VCaP (cell line): ENCODE measurements around the gene AVPI1.
"Not testable (repeated sequence)": the region's sequence is repeated elsewhere in the genome, so short reads cannot be mapped to it uniquely, and the experiment has no call there.

ENCODE experiments used
- H3K27ac ChIP-seq: fragments of 450-650 bp; 2 replicates; pipeline ENCODE4 v1.5.1; 2017
- CTCF ChIP-seq: fragments of 450-650 bp; conservative IDR thresholded peaks from 2 replicates; pipeline ENCODE4 v1.5.1; 2017; ENCODE audit warnings: mild to moderate bottlenecking, moderate library complexity

AVPI1 gene

GRCh38 chr10:97701438-97702069 is 14.5 kb upstream of the AVPI1 start:
- H3K27ac ChIP-seq: no peak overlapping the region
- TF ChIP-seq CTCF: peak; percentile 87

GRCh38 chr10:97698072-97698655 is 11.1 kb upstream of the AVPI1 start:
- H3K27ac ChIP-seq: not testable (repeated sequence)

- H3K27ac ChIP-seq: no peak overlapping the region
- no peak for TF ChIP-seq CTCF
Measured at GRCh38 chr10:97690133-97690532, 3.1 kb upstream of the AVPI1 start.

GRCh38 chr10:97689559-97690020 is 2.5 kb upstream of the AVPI1 start:
- no peak overlapping the region for H3K27ac ChIP-seq
- no peak for TF ChIP-seq CTCF

- TF ChIP-seq CTCF: no peak
- H3K27ac ChIP-seq: peak overlapping the region; percentile 65
Measured at GRCh38 chr10:97687785-97688781, 1.0 kb upstream of the AVPI1 start.

- peak overlapping the region; percentile 65 for H3K27ac ChIP-seq
- no peak for TF ChIP-seq CTCF
Measured at GRCh38 chr10:97686301-97686961, 610 bp downstream of the AVPI1 start.

GRCh38 chr10:97685395-97685958 is 1.6 kb downstream of the AVPI1 start:
- no peak overlapping the region for H3K27ac ChIP-seq
- TF ChIP-seq CTCF: peak; percentile 29; the same call in 1 of the 2 replicates
